OCI-LY3 (cell line): ENCODE results near the gene EPB41L4A.

Experiments
- CTCF ChIP-seq: fragments of 200-600, 300-600 bp; sonication (generic); IDR thresholded peaks from 2 replicates; pipeline ENCODE4 v1.5.1; 2014; ENCODE audit warnings: antibody characterized with exemption, low read length, low read depth
- EZH2phosphoT487 ChIP-seq: fragments of 200-600 bp; shearing (Covaris generic); IDR thresholded peaks from 2 replicates; pipeline ENCODE4 v1.6.1; 2018; ENCODE audit warnings: antibody characterized with exemption, mixed run types, low read depth

GRCh38 chr5:112189391-112189790 is 229.7 kb downstream of the EPB41L4A start:
- no peak for TF ChIP-seq CTCF
- no peak for TF ChIP-seq EZH2phosphoT487
